HepG2 (cell line): Measurements from ENCODE around the gene TMBIM1. TPM values are rescaled to one million over a fixed set of nuclear protein-coding genes. Genes with fewer than 3 reads are reported as not detected.
A peak's percentile ranks its signal among the peaks of the same experiment; 100 is the strongest.

Experiments used
- ATAC-seq: fragments of 200-7000 bp; cut with Tn5 transposase; 3 replicates; pipeline ENCODE4 v1.9.1; 2020; ENCODE audit warnings: mild to moderate bottlenecking, moderate library complexity
- BruUV-seq: library from RNA; stranded (reverse); fragments of 400-500 nt; replicated peaks from 2 replicates; lab custom pipeline; 2021; lab: Mats Ljungman, UMichigan
- CTCF ChIA-PET: fragments of 300-600 bp; formaldehyde crosslinking; extraction: SDS; loops from one replicate; lab custom pipeline; 2021; ENCODE audit warnings: low total read pairs, inconsistent platforms, low intra/inter-chr PET ratio; lab: Yijun Ruan, JAX
- POLR2A ChIA-PET: fragments of 350-600 bp; sonication (Branson Sonifier 250); formaldehyde crosslinking; loops from one replicate; lab custom pipeline; 2020; ENCODE audit warnings: antibody characterized with exemption, inconsistent platforms; lab: Yijun Ruan, JAX
- DNase-seq: peaks from one replicate; pipeline ENCODE4 v3.0.0-alpha.2; 2015; ENCODE audit warnings: low spot score
- FAIRE-seq: peaks from 3 replicates; lab custom pipeline; 2011; peaks lifted over from hg19 to GRCh38; lab: Jason Lieb, UNC
- H2AFZ ChIP-seq: one replicate; pipeline ENCODE4 v1.6.1; 2011; ENCODE audit warnings: low read length, inconsistent platforms
- H3K27ac ChIP-seq: fragments of 300-600 bp; 3 replicates; pipeline ENCODE4 v1.8.0; 2011; ENCODE audit warnings: mixed run types, mild to moderate bottlenecking, mixed read lengths, low read length, inconsistent platforms; ENCODE audit not compliant: insufficient read depth; ENCODE audit errors: extremely low read length
- H3K27me3 ChIP-seq, 2 experiments: fragments of 200-600 bp in 1 of 2; 2 replicates in 1 of 2; 3 replicates in 1 of 2; pipeline versions ENCODE4 v1.6.0 to v1.8.0; 2011; ENCODE audit warnings: low read length in 2 of 2, mild to moderate bottlenecking in 2 of 2, moderate library complexity in 2 of 2, inconsistent platforms in 1 of 2; ENCODE audit not compliant: insufficient read depth in 2 of 2, control insufficient read depth in 1 of 2
- H3K36me3 ChIP-seq, 2 experiments: fragments of 200-600 bp in 1 of 2; replicated peaks in 1 of 2; 2 replicates in 1 of 2; 3 replicates in 1 of 2; pipeline versions ENCODE4 v1.5.1 to v1.8.0; 2011; ENCODE audit warnings: low read length in 2 of 2, inconsistent platforms in 1 of 2; ENCODE audit not compliant: insufficient read depth in 2 of 2, control insufficient read depth in 1 of 2
- H3K4me1 ChIP-seq: 2 replicates; pipeline ENCODE4 v1.5.1; 2012; ENCODE audit warnings: low read length, inconsistent platforms; ENCODE audit not compliant: insufficient read depth
- H3K4me2 ChIP-seq: 2 replicates; pipeline ENCODE4 v1.6.0; 2011; ENCODE audit warnings: low read depth, low read length, inconsistent platforms
- H3K4me3 ChIP-seq, 3 experiments: fragments of 200-600 bp in 1 of 3; sonication (generic), shearing (Covaris generic) in 1 of 3; replicated peaks in 1 of 3; 2 replicates each; pipeline ENCODE4 v1.5.1; 2011 to 2016; ENCODE audit warnings: low read length in 3 of 3, inconsistent platforms in 2 of 3, low read depth in 2 of 3, mild to moderate bottlenecking in 2 of 3, control low read depth in 1 of 3, mixed read lengths in 1 of 3; ENCODE audit not compliant: insufficient read depth in 1 of 3
- H3K79me2 ChIP-seq: one replicate; pipeline ENCODE4 v1.6.1; 2011; ENCODE audit warnings: low read length, inconsistent platforms; ENCODE audit not compliant: insufficient read depth
- H3K9ac ChIP-seq: 2 replicates; pipeline ENCODE4 v1.6.0; 2011; ENCODE audit warnings: mild to moderate bottlenecking, low read depth, low read length, inconsistent platforms; ENCODE audit not compliant: insufficient read depth
- H3K9me3 ChIP-seq: 2 replicates; pipeline ENCODE4 v1.5.1; 2012; ENCODE audit warnings: mild to moderate bottlenecking, low read length
- H4K20me1 ChIP-seq: 2 replicates; pipeline ENCODE4 v1.6.0; 2011; ENCODE audit warnings: inconsistent platforms, mild to moderate bottlenecking, low read length, moderate library complexity; ENCODE audit not compliant: insufficient read depth
- DNMT1 ChIP-seq: sonication (generic); formaldehyde crosslinking; IDR thresholded peaks from 2 replicates; pipeline ENCODE4 v1.5.1; 2020; ENCODE audit warnings: mild to moderate bottlenecking, missing genetic modification reagents
- EEA1 ChIP-seq: sonication (generic); formaldehyde crosslinking; IDR thresholded peaks from 2 replicates; pipeline ENCODE4 v1.5.1; 2020; ENCODE audit warnings: mild to moderate bottlenecking, missing genetic modification reagents, borderline replicate concordance
- FLYWCH1 ChIP-seq: sonication (generic); formaldehyde crosslinking; IDR thresholded peaks from 2 replicates; pipeline ENCODE4 v1.8.1; 2023; ENCODE audit warnings: mild to moderate bottlenecking, missing genetic modification reagents
- KAT8 ChIP-seq: IDR thresholded peaks from 2 replicates; pipeline ENCODE4 v1.6.1; 2016; ENCODE audit warnings: missing genetic modification reagents, missing compliant biosample characterization
- SNAPC2 ChIP-seq: sonication (generic); formaldehyde crosslinking; IDR thresholded peaks from 2 replicates; pipeline ENCODE4 v1.8.1; 2022; ENCODE audit warnings: mild to moderate bottlenecking, missing genetic modification reagents
- SP4 ChIP-seq: sonication (generic); formaldehyde crosslinking; IDR thresholded peaks from 2 replicates; pipeline ENCODE4 v1.8.1; 2023; ENCODE audit warnings: mild to moderate bottlenecking, missing genetic modification reagents
- ZFX ChIP-seq: sonication (generic); formaldehyde crosslinking; IDR thresholded peaks from 2 replicates; pipeline ENCODE4 v1.4.0; 2020; ENCODE audit warnings: mild to moderate bottlenecking, low read depth, missing genetic modification reagents, moderate library complexity
- ZNF207 ChIP-seq: fragments of 450-650 bp; IDR thresholded peaks from 2 replicates; pipeline ENCODE4 v1.6.1; 2016; ENCODE audit warnings: antibody characterized with exemption, borderline replicate concordance
- ZNF317 ChIP-seq: sonication (generic); formaldehyde crosslinking; IDR thresholded peaks from 2 replicates; pipeline ENCODE4 v1.5.0; 2020; ENCODE audit warnings: mild to moderate bottlenecking, missing genetic modification reagents
- ZNF350 ChIP-seq: sonication (generic); formaldehyde crosslinking; IDR thresholded peaks from 2 replicates; pipeline ENCODE4 v1.4.0; 2020; ENCODE audit warnings: mild to moderate bottlenecking, low read depth, missing genetic modification reagents, borderline replicate concordance
- ZNF430 ChIP-seq: sonication (generic); formaldehyde crosslinking; IDR thresholded peaks from 2 replicates; pipeline ENCODE4 v1.9.0; 2021; ENCODE audit warnings: mild to moderate bottlenecking, missing genetic modification reagents
- WGBS: methylation state at CpG from one replicate; pipeline ENCODE4 v1.1.6; 2017; ENCODE audit warnings: low lambda C conversion rate; 5-methylcytosine and 5-hydroxymethylcytosine counted together
- in situ Hi-C: cut with HindIII; loops from 2 replicates; pipeline ENCODE4 v1.10.0; 2017; ENCODE audit warnings: low pct_unique_long_range_greater_than_20kb; ENCODE audit not compliant: extremely low pct_ligation_motif_present
- intact Hi-C: fragments of 100-400 bp; cut with micrococcal nuclease; formaldehyde crosslinking; loops from one replicate; pipeline ENCODE4 v1.10.0; 2022; ENCODE audit not compliant: unreplicated experiment
- polyA plus RNA-seq, 8 experiments: library from polyadenylated mRNA; depleted of rRNA in 3 of 8; stranded (reverse) in 7 of 8; unstranded in 1 of 8; fragments of >200 nt; fragmentation: Illumina TruSeq in 4 of 8; extraction: Trizol in 4 of 8; gene quantifications; 2 replicates each; pipeline versions ENCODE4 v1.2.1 to v1.2.3, GENCODE V29; 2011 to 2016; ENCODE audit warnings: low read depth in 4 of 8, missing spikeins in 1 of 8, mixed read lengths in 1 of 8; ENCODE audit not compliant: insufficient read depth in 1 of 8
- total RNA-seq, 5 experiments: library from RNA; depleted of rRNA; stranded (reverse); fragments of >200 nt; fragmentation: Illumina TruSeq; extraction: Trizol; gene quantifications; 2 replicates each; pipeline ENCODE4 v1.2.3, GENCODE V29; 2016; ENCODE audit warnings: low read depth in 1 of 5
- TF ChIP-seq, protein P1 (sequence below): IDR thresholded peaks from 2 replicates; pipeline ENCODE4 v1.6.1; 2016; ENCODE audit warnings: low read depth, control low read depth
- TF ChIP-seq, protein P2 (sequence below): sonication (generic); formaldehyde crosslinking; IDR thresholded peaks from 2 replicates; pipeline ENCODE4 v1.4.0; 2020; ENCODE audit warnings: missing genetic modification reagents

The TMBIM1 gene
- total and polyA plus RNA-seq, 2 of the 13 experiments (the other 11 are each of a cell fraction or from before 2014, with no cell fraction given): 127 to 139 TPM

DNA sequence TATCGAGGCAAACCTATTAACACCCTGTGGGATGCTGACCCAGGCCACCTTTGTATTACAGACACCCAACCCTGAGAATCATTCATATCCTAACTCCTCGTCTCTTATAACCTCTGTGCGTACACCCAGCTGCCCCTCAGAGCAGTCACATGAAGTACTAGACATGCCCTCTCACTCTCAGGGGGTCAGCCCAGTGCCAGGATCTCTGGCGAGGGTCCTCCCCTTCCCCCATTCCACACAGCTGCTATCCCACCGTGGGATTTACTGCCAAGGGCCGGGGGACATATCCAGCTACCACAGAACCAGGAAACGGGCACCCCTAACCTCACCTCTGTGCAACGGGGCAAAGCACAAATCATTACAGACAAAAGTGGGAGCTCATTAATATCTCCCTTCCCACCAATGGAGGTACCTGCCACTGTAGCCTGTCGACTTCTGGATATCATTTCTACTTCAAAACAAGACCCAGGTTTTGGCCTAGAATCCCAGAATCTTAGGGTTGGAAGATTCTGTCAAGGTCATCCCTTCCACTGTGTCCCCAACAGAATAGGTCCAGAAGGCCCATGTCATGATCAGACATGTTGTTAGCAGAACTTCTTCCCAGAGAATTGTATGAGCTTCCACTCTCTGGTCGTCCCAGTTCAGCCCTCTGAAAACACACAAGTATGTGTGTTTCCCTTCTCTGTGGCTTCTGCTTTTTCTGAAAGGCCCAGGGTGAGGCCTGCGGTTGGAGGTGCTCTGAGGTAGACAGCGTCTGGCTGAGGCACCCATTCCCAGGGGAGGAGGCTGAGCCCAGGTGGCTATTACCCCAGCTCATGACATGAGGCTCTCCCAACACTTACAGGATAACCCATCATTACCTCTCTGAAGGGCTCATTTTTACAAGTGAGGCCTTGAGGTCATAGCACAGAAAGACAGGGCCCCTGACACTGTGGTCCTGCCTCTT lies 1.7 kb downstream of the TMBIM1 start:
- H3K9ac ChIP-seq: peak overlapping the region; percentile 95
- TF ChIP-seq KAT8 (CRISPR knock-in tag): 0 out of 2 replicates have a peak, but pooled peaks have one; percentile 5
- TF ChIP-seq, protein P1, sequence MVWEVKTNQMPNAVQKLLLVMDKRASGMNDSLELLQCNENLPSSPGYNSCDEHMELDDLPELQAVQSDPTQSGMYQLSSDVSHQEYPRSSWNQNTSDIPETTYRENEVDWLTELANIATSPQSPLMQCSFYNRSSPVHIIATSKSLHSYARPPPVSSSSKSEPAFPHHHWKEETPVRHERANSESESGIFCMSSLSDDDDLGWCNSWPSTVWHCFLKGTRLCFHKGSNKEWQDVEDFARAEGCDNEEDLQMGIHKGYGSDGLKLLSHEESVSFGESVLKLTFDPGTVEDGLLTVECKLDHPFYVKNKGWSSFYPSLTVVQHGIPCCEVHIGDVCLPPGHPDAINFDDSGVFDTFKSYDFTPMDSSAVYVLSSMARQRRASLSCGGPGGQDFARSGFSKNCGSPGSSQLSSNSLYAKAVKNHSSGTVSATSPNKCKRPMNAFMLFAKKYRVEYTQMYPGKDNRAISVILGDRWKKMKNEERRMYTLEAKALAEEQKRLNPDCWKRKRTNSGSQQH (CRISPR knock-in tag): 0 out of 2 replicates have a peak, but pooled peaks have one; percentile 17
- 0 out of 2 replicates have a peak, but pooled peaks have one; percentile 48 for TF ChIP-seq DNMT1 (CRISPR knock-in tag)
- 0 out of 2 replicates have a peak, but pooled peaks have one; percentile 60 for TF ChIP-seq FLYWCH1 (CRISPR knock-in tag)
- TF ChIP-seq, protein P2, sequence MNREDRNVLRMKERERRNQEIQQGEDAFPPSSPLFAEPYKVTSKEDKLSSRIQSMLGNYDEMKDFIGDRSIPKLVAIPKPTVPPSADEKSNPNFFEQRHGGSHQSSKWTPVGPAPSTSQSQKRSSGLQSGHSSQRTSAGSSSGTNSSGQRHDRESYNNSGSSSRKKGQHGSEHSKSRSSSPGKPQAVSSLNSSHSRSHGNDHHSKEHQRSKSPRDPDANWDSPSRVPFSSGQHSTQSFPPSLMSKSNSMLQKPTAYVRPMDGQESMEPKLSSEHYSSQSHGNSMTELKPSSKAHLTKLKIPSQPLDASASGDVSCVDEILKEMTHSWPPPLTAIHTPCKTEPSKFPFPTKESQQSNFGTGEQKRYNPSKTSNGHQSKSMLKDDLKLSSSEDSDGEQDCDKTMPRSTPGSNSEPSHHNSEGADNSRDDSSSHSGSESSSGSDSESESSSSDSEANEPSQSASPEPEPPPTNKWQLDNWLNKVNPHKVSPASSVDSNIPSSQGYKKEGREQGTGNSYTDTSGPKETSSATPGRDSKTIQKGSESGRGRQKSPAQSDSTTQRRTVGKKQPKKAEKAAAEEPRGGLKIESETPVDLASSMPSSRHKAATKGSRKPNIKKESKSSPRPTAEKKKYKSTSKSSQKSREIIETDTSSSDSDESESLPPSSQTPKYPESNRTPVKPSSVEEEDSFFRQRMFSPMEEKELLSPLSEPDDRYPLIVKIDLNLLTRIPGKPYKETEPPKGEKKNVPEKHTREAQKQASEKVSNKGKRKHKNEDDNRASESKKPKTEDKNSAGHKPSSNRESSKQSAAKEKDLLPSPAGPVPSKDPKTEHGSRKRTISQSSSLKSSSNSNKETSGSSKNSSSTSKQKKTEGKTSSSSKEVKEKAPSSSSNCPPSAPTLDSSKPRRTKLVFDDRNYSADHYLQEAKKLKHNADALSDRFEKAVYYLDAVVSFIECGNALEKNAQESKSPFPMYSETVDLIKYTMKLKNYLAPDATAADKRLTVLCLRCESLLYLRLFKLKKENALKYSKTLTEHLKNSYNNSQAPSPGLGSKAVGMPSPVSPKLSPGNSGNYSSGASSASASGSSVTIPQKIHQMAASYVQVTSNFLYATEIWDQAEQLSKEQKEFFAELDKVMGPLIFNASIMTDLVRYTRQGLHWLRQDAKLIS (CRISPR knock-in tag): 0 out of 2 replicates have a peak, but pooled peaks have one; percentile 41
- TF ChIP-seq ZNF430 (CRISPR knock-in tag): 0 out of 2 replicates have a peak, but pooled peaks have one; percentile 10
- TF ChIP-seq SP4 (CRISPR knock-in tag): peak; percentile 16; the same call in 1 of the 2 replicates
- peak; percentile 70 for TF ChIP-seq ZNF317 (CRISPR knock-in tag)
- peak; percentile 40; the same call in 1 of the 2 replicates for TF ChIP-seq EEA1 (CRISPR knock-in tag)
- TF ChIP-seq ZNF350 (CRISPR knock-in tag): 0 out of 2 replicates have a peak, but pooled peaks have one; percentile 32
- TF ChIP-seq ZFX (CRISPR knock-in tag): peak; percentile 56; the same call in 1 of the 2 replicates
- TF ChIP-seq ZNF207: no peak
- 0 out of 2 replicates have a peak, but pooled peaks have one; percentile 1 for TF ChIP-seq SNAPC2 (CRISPR knock-in tag)

More for the DNA sequence above, 1.7 kb downstream of the TMBIM1 start:
- intact Hi-C loops (loop anchor here (5.0 to 10.0 kb wide), 2 partner anchors 177 to 274 kb away; partner anchors contain the start of genes CNOT9 and USP37), in situ Hi-C loops (loop anchor here (5.0 kb wide), 1 partner anchor 107 kb away; the partner anchor contains the start of gene CTDSP1)
- peaks cover 1 to 3% of the 10 kb centered on the region in 2 experiments; a peak in 3 of 5 replicates for H3K36me3 ChIP-seq
- H3K27me3 ChIP-seq: no peaks in the 10 kb centered on the region; a peak in 1 of 5 replicates
- peak overlapping the region; percentile 83 to 99 (median 95) for H3K4me3 ChIP-seq
- no TSS peak for BruUV-seq
- no peak for DNase-seq
- H2AFZ ChIP-seq: no peak overlapping the region
- no peaks in the 10 kb centered on the region for H3K9me3 ChIP-seq
- H3K4me1 ChIP-seq: peaks cover 88% of the 10 kb centered on the region
- FAIRE-seq: no peak
- ChIA-PET POLR2A (interaction anchor here (0.8 to 8.5 kb wide), 14 partner anchors 9 to 115 kb away, joined by 3 to 110 read pairs (median 6); partner anchors contain the start of genes AAMP, CATIP, CTDSP1 and PNKD), CTCF (interaction anchor here (2.2 kb wide), 1 partner anchor 18 kb away, joined by 5 read pairs; no protein-coding TSS in a partner anchor)
- 22% methylated on average over 12 of the region's 12 CpGs for WGBS
- peaks cover 62% of the 10 kb centered on the region for H3K79me2 ChIP-seq
- H3K27ac ChIP-seq: peak overlapping the region; percentile 88
- ATAC-seq: no peak
- peaks cover 30% of the 10 kb centered on the region for H4K20me1 ChIP-seq
- H3K4me2 ChIP-seq: peak overlapping the region; percentile 93
